A673 (cell line): Measurements from ENCODE around the gene SLC22A23.

ENCODE experiments used
- EZH2 ChIP-seq: fragments of 200-600 bp; sonication (generic); IDR thresholded peaks from 2 replicates; pipeline ENCODE4 v1.6.1; 2017; ENCODE audit warnings: borderline replicate concordance, low read depth, mild to moderate bottlenecking, mixed read lengths, antibody characterized with exemption, low read length; ENCODE audit not compliant: poor library complexity, severe bottlenecking
- TF ChIP-seq, protein P1 (sequence below): fragments of 300-800, 200-600 bp; sonication (generic); conservative IDR thresholded peaks from 2 replicates; pipeline ENCODE4 v1.5.1; 2017; ENCODE audit warnings: low read depth, mild to moderate bottlenecking, antibody characterized with exemption, low read length, moderate library complexity, mixed read lengths

DNA sequence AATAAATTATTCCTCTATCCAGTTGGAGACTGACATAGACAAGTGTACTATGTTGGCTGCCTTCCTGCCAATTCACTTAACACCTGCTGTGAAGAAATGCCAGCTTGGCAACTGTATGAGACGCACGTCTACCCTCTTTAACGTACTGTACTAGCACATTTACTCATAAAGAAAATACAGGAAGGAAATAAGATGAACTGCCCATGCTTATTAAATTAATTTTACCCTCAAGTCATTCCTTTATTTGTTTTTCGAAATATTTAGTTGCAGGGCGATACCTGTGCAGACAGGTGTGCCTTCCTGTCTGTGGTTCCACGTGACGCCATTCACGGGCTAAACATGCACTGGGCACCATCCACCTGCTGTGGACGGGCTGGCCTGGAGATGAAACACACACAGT, 146.1 kb downstream of the SLC22A23 start:
- TF ChIP-seq, protein P1, sequence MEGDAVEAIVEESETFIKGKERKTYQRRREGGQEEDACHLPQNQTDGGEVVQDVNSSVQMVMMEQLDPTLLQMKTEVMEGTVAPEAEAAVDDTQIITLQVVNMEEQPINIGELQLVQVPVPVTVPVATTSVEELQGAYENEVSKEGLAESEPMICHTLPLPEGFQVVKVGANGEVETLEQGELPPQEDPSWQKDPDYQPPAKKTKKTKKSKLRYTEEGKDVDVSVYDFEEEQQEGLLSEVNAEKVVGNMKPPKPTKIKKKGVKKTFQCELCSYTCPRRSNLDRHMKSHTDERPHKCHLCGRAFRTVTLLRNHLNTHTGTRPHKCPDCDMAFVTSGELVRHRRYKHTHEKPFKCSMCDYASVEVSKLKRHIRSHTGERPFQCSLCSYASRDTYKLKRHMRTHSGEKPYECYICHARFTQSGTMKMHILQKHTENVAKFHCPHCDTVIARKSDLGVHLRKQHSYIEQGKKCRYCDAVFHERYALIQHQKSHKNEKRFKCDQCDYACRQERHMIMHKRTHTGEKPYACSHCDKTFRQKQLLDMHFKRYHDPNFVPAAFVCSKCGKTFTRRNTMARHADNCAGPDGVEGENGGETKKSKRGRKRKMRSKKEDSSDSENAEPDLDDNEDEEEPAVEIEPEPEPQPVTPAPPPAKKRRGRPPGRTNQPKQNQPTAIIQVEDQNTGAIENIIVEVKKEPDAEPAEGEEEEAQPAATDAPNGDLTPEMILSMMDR, result no peak
- TF ChIP-seq EZH2, result no peak
